GM12875 (cell line): ENCODE measurements around the gene GPR142.

ENCODE experiments used
- H3K4me3 ChIP-seq: one replicate; pipeline ENCODE4 v1.5.1; 2011; ENCODE audit warnings: low read depth, low read length, control low read depth
- TF ChIP-seq, protein P1 (sequence below): IDR thresholded peaks from 2 replicates; pipeline ENCODE4 v1.5.1; 2011; ENCODE audit warnings: low read depth, mild to moderate bottlenecking, control low read depth, inconsistent platforms, low read length, moderate library complexity, borderline replicate concordance; ENCODE audit not compliant: insufficient read depth

GPR142 gene

DNA sequence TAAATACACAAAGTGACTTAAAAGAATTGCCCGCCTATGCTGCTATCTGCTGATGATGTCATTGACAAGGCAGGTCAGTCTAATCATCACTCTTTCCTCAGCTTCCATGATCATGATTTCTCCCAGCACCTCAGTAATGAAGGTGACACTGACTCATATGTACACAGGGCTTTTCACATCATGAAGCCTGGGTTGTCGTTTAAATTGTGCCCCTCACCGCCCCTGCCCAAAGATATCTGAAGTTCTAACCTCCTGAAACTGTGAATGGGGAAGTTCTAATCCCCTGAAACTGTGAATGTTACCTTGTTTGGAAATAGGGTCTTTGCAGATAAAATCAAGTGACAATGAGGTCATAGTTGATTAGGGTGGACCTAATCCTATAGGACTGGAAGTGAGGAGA, 47.2 kb downstream of the GPR142 start:
- no peak overlapping the region for H3K4me3 ChIP-seq
- TF ChIP-seq, protein P1, sequence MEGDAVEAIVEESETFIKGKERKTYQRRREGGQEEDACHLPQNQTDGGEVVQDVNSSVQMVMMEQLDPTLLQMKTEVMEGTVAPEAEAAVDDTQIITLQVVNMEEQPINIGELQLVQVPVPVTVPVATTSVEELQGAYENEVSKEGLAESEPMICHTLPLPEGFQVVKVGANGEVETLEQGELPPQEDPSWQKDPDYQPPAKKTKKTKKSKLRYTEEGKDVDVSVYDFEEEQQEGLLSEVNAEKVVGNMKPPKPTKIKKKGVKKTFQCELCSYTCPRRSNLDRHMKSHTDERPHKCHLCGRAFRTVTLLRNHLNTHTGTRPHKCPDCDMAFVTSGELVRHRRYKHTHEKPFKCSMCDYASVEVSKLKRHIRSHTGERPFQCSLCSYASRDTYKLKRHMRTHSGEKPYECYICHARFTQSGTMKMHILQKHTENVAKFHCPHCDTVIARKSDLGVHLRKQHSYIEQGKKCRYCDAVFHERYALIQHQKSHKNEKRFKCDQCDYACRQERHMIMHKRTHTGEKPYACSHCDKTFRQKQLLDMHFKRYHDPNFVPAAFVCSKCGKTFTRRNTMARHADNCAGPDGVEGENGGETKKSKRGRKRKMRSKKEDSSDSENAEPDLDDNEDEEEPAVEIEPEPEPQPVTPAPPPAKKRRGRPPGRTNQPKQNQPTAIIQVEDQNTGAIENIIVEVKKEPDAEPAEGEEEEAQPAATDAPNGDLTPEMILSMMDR = no peak

DNA sequence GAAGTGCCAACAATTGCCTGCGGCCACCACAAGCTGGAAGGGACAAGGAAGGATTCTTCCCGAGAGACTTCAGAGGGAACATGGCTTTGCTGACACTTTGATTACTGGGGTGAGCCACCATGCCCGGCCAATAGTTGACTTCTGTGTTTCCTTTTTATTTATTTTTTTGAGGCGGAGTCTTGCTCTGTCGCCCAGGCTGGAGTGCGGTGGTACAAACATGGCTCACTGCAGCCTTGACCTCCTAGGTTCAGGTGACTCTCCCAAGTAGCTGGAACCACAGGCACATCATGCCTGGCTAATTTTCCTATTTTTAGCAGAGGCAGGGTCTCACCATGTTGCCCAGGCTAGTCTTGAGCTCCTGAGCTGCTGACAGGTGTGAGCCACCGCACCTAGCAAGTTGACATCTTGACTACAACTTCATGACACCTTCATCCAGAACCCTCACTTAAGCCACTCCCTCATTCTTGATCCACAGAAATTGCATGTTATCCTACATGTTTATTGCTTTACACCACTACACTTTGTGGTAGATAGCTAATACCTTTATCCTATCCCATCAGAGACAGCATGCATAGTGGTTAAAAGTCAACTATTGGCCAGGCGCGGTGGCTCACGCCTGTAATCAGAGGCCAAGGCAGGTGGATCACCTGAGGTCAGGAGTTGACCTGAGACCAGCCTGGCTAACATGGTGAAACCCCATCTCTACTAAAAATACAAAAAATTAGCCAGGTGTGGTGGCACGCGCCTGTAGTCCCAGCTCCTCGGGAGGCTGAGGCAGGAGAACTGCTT, 48.5 kb downstream of the GPR142 start:
- TF ChIP-seq, protein P1 = no peak
- H3K4me3 ChIP-seq = no peak overlapping the region

DNA sequence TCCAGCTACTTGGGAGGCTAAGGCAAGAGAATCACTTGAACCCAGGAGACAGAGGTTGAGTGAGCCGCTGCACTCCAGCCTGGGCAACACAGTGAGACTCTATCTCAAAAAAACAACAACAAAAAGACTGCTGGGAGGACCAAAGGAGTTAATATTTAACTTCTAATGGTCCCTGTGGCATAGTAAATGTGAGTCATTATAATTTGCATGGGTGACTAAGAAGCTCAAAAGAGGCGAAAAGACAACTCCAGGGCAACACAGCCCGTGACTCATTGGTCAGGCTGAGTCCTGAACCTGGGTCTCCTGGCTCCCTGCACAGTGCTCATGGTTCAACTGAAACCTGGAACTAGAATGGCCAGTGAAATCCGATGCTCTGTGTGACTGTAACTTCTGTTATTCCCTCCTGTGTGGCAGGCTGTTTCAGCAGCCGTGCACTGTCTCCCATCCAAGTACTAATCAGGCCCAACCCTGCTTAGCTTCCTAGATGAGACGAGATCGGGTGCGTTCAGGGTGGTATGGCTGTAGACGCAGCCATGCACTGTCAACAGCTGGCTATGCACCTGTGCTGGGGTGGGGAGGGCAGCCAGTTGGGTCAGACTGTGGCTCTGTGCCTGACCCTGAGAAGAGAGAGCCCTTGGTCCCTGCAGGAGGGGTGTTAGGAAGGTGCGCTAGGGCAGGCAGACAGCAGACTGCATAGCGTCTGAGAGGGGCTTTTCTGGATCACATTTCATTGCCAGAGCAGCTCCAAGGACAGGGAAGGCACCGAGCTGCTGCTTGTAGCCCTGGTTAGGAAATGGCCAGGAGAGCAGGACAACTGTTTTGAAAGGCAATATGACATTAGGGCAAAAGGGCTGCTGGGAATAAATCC, 50.1 kb downstream of the GPR142 start:
- TF ChIP-seq, protein P1 = no peak
- H3K4me3 ChIP-seq = no peak overlapping the region

DNA sequence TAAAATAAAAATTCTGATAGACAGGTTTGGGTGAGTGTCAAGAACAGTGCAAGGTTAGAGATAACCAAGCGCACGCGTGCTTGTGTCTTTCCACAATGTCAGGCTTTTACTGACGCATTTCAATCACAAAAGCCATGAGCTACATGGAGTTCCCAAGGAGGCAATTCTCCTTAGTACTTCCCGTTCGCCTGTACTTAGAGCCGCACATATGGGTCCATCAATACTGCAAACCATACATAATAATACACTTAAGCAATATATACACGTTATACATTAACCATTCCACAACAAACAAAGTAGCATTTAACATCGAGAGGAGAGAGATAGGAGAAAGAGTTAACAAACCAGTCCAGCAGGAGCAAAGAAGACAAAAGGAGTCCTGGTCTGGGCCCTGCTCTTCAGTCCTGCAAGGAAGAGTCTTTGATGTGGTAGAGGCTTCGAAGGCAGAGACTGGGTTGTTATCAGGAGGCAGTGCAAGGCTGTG, 52.7 kb downstream of the GPR142 start:
- H3K4me3 ChIP-seq = no peak overlapping the region
- TF ChIP-seq, protein P1 = no peak
